H1 (cell line): ENCODE measurements around the gene ZDHHC3. TPM values are rescaled to one million over a fixed set of nuclear protein-coding genes. Genes with fewer than 3 reads are reported as not detected.

Experiments used
- CTBP2 ChIP-seq: IDR thresholded peaks from 2 replicates; pipeline ENCODE4 v1.7.0; 2011; ENCODE audit warnings: borderline replicate concordance, mild to moderate bottlenecking, moderate library complexity, mixed read lengths, low read length; ENCODE audit not compliant: insufficient read depth, insufficient read length
- EP300 ChIP-seq, 2 experiments: IDR thresholded peaks; 1 replicate in 1 of 2; 2 replicates in 1 of 2; pipeline ENCODE4 v1.6.1; 2011 to 2012; ENCODE audit warnings: low read depth in 2 of 2, low read length in 2 of 2, mild to moderate bottlenecking in 2 of 2, borderline replicate concordance in 1 of 2, inconsistent platforms in 1 of 2, moderate library complexity in 1 of 2
- HDAC2 ChIP-seq, 2 experiments: fragments of 300-600 bp in 1 of 2; sonication (generic) in 1 of 2; IDR thresholded peaks; 2 replicates each; pipeline ENCODE4 v1.6.1; 2011 to 2012; ENCODE audit warnings: low read depth in 2 of 2, low read length in 2 of 2, mild to moderate bottlenecking in 2 of 2, moderate library complexity in 2 of 2, borderline replicate concordance in 1 of 2, inconsistent platforms in 1 of 2
- NRF1 ChIP-seq: IDR thresholded peaks from 2 replicates; pipeline ENCODE4 v1.6.1; 2011; ENCODE audit warnings: mild to moderate bottlenecking, low read depth, low read length, improper control_type of control experiment
- SIX5 ChIP-seq: IDR thresholded peaks from 2 replicates; pipeline ENCODE4 v1.6.1; 2011; ENCODE audit warnings: mild to moderate bottlenecking, low read depth, low read length
- USF2 ChIP-seq: IDR thresholded peaks from 2 replicates; pipeline ENCODE4 v1.6.1; 2011; ENCODE audit warnings: low read length, improper control_type of control experiment
- polyA plus RNA-seq, 7 experiments: library from polyadenylated mRNA; depleted of rRNA in 3 of 7; stranded (reverse) in 5 of 7; unstranded in 2 of 7; fragments of >200 nt in 5 of 7; fragments of 200-250 nt in 2 of 7; gene quantifications; 1 replicate in 5 of 7; 2 replicates in 1 of 7; 4 replicates in 1 of 7; pipeline versions ENCODE4 v1.2.1 to v1.2.3, GENCODE V29; 2011 to 2013; ENCODE audit warnings: missing spikeins in 2 of 7, mixed read lengths in 2 of 7
- total RNA-seq: library from RNA; stranded (reverse); fragmentation: NEBNext Ultra II Directional; extraction: Animal tissue kit (Norgen Biotek cat#: 25700); gene quantifications from 2 replicates; pipeline ENCODE4 v1.2.1, GENCODE V29; 2021

The ZDHHC3 gene
- total and polyA plus RNA-seq, 2 of the 8 experiments (the other 6 are each of a cell fraction or from before 2014, with no cell fraction given), result 77.4 to 88.7 TPM

GRCh38 chr3:45001738-45002137 is 25.8 kb upstream of the ZDHHC3 start (continued):
- no peak for TF ChIP-seq USF2
- no peak for TF ChIP-seq HDAC2 (IDR thresholded peaks at IDR 0.05; ENCODE audit: borderline replicate concordance in 1 of 2, low read depth in 2 of 2, low read length in 2 of 2)
- no peak for TF ChIP-seq CTBP2
- no peak for TF ChIP-seq NRF1
- TF ChIP-seq EP300 (IDR thresholded peaks at IDR 0.05; ENCODE audit: borderline replicate concordance in 1 of 2, low read depth in 2 of 2, low read length in 2 of 2), result no peak
- TF ChIP-seq SIX5, result no peak
